ENCODE data around the gene TP53RK.
A peak's percentile ranks its signal among the peaks of the same experiment; 100 is the strongest.

The TP53RK gene

DNA sequence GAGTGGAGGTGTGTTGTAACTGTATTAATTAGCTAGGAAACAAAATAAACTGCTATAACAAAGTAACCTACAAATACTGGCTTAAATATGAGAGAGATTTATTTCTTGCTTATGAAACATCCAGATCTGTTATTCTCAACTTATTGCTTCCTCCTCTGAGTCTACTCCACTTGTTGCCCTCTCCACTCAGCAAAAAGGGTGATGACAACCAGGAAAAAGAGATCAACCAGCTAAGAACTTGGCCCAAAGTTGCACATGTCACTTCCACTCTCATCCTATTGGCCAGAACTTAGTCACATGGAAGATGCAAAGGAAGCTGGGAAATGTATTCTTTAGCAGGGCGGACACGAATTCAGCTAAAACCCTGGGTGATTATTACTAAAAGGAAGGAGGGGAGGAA, 5.2 kb upstream of the TP53RK start:
- Histone ChIP-seq H3K4me1 (ENCODE audit: control insufficient read depth, low read depth, low read length) (peaks cover 3% of the 10 kb centered on the region), H3K9me3 (ENCODE audit: control insufficient read depth, low read depth, low read length) (no peaks in the 10 kb centered on the region), H3K9ac (ENCODE audit: low read length) (no peak overlapping the region), H3K27ac (ENCODE audit: low read length) (no peak overlapping the region), H3K27me3 (ENCODE audit: control insufficient read depth, insufficient read depth, low read length) (no peaks in the 10 kb centered on the region), H3K4me3 (ENCODE audit: low read length) (no peak overlapping the region), H3K36me3 (ENCODE audit: control insufficient read depth, low read depth, low read length) (no peaks in the 10 kb centered on the region)

DNA sequence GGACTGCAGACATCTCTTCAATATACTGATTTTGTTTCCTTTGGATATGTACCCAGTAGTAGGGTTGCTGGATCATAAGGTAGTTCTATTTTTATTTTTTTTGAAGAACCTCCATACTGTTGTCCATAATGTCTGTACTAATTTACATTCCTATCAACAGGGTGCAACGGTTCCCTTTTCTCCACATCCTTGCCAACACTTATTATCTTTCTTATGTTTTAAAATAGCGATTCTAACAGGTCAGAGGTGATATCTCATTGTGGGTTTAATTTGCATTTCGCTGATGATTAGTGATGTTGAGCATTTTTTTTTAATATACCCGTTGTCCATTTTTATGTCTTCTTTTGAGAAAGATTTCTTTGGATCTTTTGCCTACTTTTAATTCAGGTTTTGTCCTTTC, 2.0 kb upstream of the TP53RK start:
- H3K36me3 ChIP-seq (ENCODE audit: control insufficient read depth, low read depth, low read length), result peaks cover 8% of the 10 kb centered on the region
- H3K4me1 ChIP-seq (ENCODE audit: control insufficient read depth, low read depth, low read length), result peaks cover 8% of the 10 kb centered on the region
- no peaks in the 10 kb centered on the region for H3K27me3 ChIP-seq (ENCODE audit: control insufficient read depth, insufficient read depth, low read length)
- H3K9ac ChIP-seq (ENCODE audit: low read length), result no peak overlapping the region
- H3K9me3 ChIP-seq (ENCODE audit: control insufficient read depth, low read depth, low read length), result no peaks in the 10 kb centered on the region
- no peak overlapping the region for H3K27ac ChIP-seq (ENCODE audit: low read length)
- no peak overlapping the region for H3K4me3 ChIP-seq (ENCODE audit: low read length)

DNA sequence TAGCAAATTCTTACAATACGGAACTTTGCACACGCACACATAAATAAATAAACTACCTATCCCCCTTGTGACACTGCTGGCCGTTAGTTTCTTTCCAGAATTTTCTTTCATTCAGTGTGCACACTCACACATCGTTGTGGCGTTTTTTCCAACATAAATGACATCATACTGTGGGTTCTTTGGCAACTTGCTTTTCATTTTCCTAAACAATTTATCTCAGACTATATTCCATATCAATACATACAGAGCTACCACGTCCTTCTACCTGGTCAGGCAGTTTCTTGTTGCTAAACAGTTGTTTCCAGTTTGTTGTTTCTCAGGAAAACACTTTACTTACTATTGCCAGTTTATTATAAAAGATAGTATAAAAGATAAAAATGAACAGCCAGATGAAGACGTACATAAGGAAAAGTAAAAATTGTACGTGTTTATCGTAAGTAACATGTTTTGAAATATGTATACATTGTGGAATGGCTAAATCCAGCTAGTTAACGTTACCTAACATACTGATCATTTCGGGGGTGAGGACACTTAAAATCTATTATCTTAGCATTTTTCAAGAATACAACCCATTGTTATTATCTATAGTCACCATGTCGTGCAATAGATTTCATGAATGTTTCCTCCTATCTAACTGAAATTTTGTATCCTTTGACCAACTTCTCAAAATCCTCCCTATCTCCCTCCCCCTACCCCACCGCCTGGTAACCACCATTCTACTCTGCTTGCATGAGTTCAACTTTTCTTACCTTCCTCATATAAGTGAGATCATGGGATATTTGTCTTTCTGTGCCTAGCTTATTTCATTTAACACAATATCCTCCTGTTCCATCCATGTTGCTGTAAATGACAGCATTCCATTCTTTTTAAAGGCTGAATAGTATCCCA, 1.2 kb upstream of the TP53RK start:
- no peak overlapping the region for H3K27ac ChIP-seq (ENCODE audit: low read length)
- no peaks in the 10 kb centered on the region for H3K9me3 ChIP-seq (ENCODE audit: control insufficient read depth, low read depth, low read length)
- H3K9ac ChIP-seq (ENCODE audit: low read length), result peak overlapping the region; percentile 55
- H3K27me3 ChIP-seq (ENCODE audit: control insufficient read depth, insufficient read depth, low read length), result no peaks in the 10 kb centered on the region
- H3K4me3 ChIP-seq (ENCODE audit: low read length), result peak overlapping the region; percentile 61
- peaks cover 8% of the 10 kb centered on the region for H3K4me1 ChIP-seq (ENCODE audit: control insufficient read depth, low read depth, low read length)
- peaks cover 13% of the 10 kb centered on the region for H3K36me3 ChIP-seq (ENCODE audit: control insufficient read depth, low read depth, low read length)

DNA sequence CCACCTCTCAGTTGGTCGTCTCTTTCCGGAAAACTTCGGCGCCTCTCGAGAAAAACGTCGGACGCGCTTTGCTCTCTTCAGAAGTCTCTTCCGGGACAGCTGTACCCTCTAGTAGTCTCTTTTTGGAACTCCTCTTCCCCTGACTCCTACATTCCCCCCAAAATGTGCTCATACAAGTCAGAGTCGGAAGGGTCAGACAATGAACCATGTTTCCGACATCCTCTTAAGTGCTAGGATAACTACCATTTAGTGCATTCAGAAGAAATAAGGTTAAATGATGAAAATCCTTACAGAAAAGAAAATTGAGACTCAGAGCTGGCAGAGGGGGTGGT, 476 bp upstream of the TP53RK start:
- Histone ChIP-seq H3K9me3 (ENCODE audit: control insufficient read depth, low read depth, low read length) (no peaks in the 10 kb centered on the region), H3K36me3 (ENCODE audit: control insufficient read depth, low read depth, low read length) (peaks cover 13% of the 10 kb centered on the region), H3K4me3 (ENCODE audit: low read length) (peak overlapping the region; percentile 61), H3K27ac (ENCODE audit: low read length) (no peak overlapping the region), H3K27me3 (ENCODE audit: control insufficient read depth, insufficient read depth, low read length) (no peaks in the 10 kb centered on the region), H3K9ac (ENCODE audit: low read length) (peak overlapping the region; percentile 55), H3K4me1 (ENCODE audit: control insufficient read depth, low read depth, low read length) (peaks cover 8% of the 10 kb centered on the region)

DNA sequence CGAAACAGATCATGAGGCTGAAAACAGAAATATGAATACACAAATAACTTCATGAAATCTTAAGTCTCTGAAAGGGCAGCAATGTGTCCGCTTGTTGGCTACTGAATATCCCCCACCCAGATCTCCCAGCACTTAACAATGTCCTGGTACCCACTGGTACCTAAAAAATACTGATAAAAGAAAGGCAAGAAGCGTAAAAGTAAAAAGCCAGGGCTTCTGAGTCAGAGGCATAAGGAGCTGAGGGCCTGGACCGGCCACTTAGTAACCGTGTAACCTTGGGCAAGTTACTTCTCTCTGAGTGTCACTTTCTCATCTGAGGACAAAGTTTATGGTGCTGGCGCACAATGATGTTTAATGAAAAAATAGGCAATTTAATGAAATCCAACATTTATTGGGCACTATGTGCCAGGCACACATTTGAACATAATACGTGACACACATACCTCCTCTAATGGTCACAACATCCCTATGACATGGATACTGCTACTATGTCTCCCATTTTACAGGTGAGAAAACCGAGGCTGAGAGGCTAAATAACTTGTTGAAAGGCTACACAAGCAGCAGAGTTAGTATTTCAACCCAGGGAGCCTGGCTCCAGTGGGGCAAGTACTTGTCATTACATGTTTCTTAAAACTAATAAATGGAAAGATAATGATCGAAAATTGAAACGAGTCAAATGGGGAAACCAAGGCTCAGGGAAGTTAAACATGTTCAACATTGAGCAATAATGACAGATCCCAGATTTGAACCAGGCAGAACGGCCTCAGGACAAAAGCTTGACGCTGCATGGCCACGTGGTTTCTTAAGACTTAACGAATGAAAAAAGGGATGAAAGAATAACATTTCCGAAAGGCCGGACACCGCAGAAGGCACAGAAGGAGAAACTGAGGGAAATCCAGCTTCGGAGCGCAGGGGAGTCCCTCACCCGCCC, 828 bp downstream of the TP53RK start:
- peaks cover 11% of the 10 kb centered on the region for H3K4me1 ChIP-seq (ENCODE audit: control insufficient read depth, low read depth, low read length)
- peak overlapping the region; percentile 26 for H3K27ac ChIP-seq (ENCODE audit: low read length)

DNA sequence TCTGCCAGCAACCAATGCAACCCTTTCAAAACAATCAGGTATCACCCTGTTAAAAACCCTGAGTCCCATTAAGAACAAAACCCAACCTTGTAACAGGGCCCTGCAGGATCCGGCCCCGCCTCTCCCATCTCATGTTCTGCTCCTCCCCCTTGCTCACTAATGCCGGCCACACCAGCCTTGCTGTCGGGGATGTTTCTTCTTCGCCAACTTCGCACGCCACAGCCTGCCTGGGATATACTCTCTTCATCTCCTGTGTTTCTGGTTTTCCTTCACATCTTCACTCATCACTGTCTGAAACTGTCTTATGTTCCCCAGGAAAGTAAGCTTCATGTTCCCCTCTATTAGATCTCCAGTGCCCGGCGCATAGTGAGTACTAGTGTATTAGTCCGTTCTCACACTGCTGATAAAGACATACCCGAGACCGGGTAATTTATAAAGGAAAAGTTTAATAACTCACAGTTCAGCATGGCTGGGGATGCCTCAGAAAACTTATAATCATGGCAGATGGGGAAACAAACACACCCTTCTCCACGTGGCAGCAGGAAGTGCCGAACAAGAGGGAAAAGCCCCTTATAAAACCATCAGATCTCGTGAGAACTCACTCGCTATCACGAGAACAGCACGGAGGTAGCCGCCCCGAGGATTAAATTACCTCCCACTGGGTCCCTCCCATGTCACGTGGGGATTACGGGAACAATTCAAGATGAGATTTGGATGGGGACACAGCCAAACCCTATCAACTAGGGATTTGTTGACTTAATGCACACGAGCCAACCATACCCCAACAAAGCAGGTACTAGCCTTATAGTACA, 5.1 kb downstream of the TP53RK start:
- H3K27ac ChIP-seq (ENCODE audit: low read length), result peak overlapping the region; percentile 62

More for the DNA sequence above, 828 bp downstream of the TP53RK start:
- peak overlapping the region; percentile 86 for H3K4me3 ChIP-seq (ENCODE audit: low read length)
- peaks cover 13% of the 10 kb centered on the region for H3K36me3 ChIP-seq (ENCODE audit: control insufficient read depth, low read depth, low read length)
- no peaks in the 10 kb centered on the region for H3K27me3 ChIP-seq (ENCODE audit: control insufficient read depth, insufficient read depth, low read length)
- H3K9ac ChIP-seq (ENCODE audit: low read length), result peak overlapping the region; percentile 91
- H3K9me3 ChIP-seq (ENCODE audit: control insufficient read depth, low read depth, low read length), result no peaks in the 10 kb centered on the region

DNA sequence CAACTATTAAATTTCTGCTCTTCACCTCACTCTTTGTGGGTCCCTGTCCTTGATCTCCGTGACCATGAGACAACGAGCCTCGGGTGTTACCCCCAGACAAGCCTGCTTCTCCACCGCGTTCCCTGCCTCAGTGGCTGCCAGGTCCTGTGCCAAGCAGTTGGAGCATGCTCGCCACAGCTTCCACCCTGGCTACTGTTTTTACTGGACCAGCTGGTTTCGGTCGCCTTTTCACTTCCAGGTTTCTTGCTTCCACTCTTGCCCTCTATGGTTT, 5.6 kb downstream of the TP53RK start:
- Histone ChIP-seq H3K9me3 (ENCODE audit: control insufficient read depth, low read depth, low read length) (no peaks in the 10 kb centered on the region), H3K36me3 (ENCODE audit: control insufficient read depth, low read depth, low read length) (peaks cover 22% of the 10 kb centered on the region), H3K27me3 (ENCODE audit: control insufficient read depth, insufficient read depth, low read length) (no peaks in the 10 kb centered on the region), H3K4me1 (ENCODE audit: control insufficient read depth, low read depth, low read length) (peaks cover 27% of the 10 kb centered on the region), H3K4me3 (ENCODE audit: low read length) (peak overlapping the region; percentile 71), H3K9ac (ENCODE audit: low read length) (peak overlapping the region; percentile 78), H3K27ac (ENCODE audit: low read length) (no peak overlapping the region)

More for the DNA sequence above, 5.1 kb downstream of the TP53RK start:
- Histone ChIP-seq H3K27me3 (ENCODE audit: control insufficient read depth, insufficient read depth, low read length) (no peaks in the 10 kb centered on the region), H3K36me3 (ENCODE audit: control insufficient read depth, low read depth, low read length) (peaks cover 22% of the 10 kb centered on the region), H3K9ac (ENCODE audit: low read length) (peak overlapping the region; percentile 78), H3K4me1 (ENCODE audit: control insufficient read depth, low read depth, low read length) (peaks cover 27% of the 10 kb centered on the region), H3K9me3 (ENCODE audit: control insufficient read depth, low read depth, low read length) (no peaks in the 10 kb centered on the region), H3K4me3 (ENCODE audit: low read length) (peak overlapping the region; percentile 71)

DNA sequence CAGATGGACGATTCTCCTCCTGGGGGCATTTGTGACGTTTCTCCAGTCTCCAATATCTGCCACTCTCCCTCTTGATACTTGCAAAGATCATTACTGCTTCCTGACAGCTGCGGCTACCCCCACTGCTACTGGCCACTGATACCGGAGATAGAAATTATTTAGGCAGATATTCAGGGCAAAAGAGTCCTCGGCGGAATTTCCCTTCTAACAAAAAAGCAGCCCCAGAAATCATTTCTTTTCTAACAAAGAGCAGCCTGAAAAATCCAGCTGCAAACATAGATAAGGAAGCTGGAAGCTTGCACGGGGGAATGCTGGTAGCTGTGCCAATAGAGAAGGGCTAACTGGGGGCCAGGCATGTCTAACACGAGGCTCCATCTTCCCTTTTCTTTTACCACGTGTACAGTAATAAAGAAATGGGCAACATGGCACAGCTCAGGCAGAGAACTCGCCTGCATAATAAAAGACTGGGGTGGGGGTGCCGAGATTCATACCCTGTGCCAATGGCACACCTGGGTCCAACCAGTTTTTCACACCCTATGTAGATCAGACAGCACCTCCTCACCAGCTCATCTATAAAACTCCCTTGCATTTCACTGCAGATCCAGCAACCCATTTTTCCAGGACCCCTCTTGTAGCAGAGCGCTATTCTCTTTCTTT, 6.1 kb downstream of the TP53RK start:
- H3K36me3 ChIP-seq (ENCODE audit: control insufficient read depth, low read depth, low read length), result peaks cover 22% of the 10 kb centered on the region
- no peak overlapping the region for H3K27ac ChIP-seq (ENCODE audit: low read length)
- H3K9ac ChIP-seq (ENCODE audit: low read length), result peak overlapping the region; percentile 78
- H3K27me3 ChIP-seq (ENCODE audit: control insufficient read depth, insufficient read depth, low read length), result no peaks in the 10 kb centered on the region
- no peaks in the 10 kb centered on the region for H3K9me3 ChIP-seq (ENCODE audit: control insufficient read depth, low read depth, low read length)
- H3K4me1 ChIP-seq (ENCODE audit: control insufficient read depth, low read depth, low read length), result peaks cover 27% of the 10 kb centered on the region
- H3K4me3 ChIP-seq (ENCODE audit: low read length), result peak overlapping the region; percentile 71

DNA sequence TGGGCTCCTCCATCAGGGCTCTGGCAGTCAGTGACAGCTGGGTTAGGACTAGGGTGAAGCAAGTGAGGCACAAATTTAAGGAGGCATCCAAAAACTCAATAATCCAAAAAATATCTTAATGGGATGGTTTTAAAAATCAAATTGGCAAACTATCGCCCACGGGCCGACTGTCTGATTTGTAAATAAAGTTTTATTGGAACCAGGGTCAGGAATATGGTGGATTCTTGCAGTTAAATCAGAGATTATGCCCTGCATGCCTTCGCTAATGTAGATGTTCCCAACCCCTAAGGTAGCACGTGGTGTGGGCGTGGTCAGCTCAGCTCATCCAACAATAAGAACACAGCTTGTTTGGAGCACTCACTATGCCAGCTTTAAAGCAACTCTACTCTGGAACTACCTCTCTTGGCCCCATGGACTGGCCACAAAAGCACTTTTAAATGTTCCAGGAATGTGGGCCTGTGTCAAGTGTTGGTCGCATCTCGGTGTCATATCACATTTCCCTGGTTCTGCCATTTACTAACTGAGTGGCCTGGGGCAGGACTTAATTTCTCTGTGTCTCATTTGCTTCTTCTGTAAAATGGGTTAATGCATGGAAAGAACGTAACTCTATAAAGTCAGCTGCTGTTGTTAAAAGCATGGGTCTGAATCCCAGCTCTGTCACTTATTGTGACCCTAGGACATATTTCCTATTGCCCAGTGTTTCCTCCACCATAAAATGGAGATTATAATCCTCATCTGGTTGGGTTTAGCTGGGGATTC, 7.0 kb downstream of the TP53RK start:
- peaks cover 22% of the 10 kb centered on the region for H3K36me3 ChIP-seq (ENCODE audit: control insufficient read depth, low read depth, low read length)
- no peaks in the 10 kb centered on the region for H3K27me3 ChIP-seq (ENCODE audit: control insufficient read depth, insufficient read depth, low read length)
- no peak overlapping the region for H3K9ac ChIP-seq (ENCODE audit: low read length)
- H3K4me3 ChIP-seq (ENCODE audit: low read length), result no peak overlapping the region
- peaks cover 22% of the 10 kb centered on the region for H3K4me1 ChIP-seq (ENCODE audit: control insufficient read depth, low read depth, low read length)
- no peak overlapping the region for H3K27ac ChIP-seq (ENCODE audit: low read length)
- no peaks in the 10 kb centered on the region for H3K9me3 ChIP-seq (ENCODE audit: control insufficient read depth, low read depth, low read length)

DNA sequence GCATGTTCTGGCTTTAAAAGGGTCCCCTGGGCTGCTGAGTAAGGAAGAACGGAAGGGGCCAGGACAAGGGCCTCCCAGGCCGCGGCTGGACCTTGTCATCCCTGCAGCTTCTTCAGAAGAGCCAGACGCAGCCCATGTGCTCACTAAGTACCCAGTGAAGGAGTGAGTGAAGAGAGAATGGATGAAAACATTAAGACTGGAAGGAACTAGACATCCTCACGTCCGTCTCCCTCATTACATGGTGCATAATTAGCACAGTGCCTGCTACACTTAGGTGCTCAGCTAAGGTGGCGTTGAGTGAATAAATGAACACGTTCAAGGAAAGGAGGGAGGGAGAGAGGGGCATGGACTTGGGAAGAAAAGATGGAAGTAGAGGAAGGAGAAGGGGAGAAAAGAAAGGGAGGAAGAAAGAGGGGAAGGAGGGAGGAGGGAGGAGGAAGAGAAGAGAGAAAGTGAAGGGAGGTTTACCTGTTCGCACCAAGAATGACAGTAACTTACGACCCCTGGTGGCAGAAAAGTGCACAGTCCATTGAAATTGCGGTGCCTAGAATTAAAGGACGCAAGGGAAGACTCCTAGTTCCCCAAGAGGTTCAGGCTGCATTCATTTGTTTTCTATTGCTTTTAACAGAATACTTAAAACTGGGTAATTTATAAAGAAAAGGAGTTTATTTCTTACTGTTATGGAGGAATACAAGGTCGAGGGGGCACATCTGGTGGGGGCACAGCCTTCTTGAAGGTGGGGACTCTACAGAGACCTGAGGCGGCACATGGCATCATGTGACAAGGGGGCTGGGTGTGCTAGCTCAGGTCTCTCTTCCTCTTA, 8.0 kb downstream of the TP53RK start:
- Histone ChIP-seq H3K4me3 (ENCODE audit: low read length) (no peak overlapping the region), H3K36me3 (ENCODE audit: control insufficient read depth, low read depth, low read length) (peaks cover 15% of the 10 kb centered on the region), H3K27me3 (ENCODE audit: control insufficient read depth, insufficient read depth, low read length) (no peaks in the 10 kb centered on the region)

More for the DNA sequence above, 8.0 kb downstream of the TP53RK start:
- Histone ChIP-seq H3K9ac (ENCODE audit: low read length) (no peak overlapping the region), H3K4me1 (ENCODE audit: control insufficient read depth, low read depth, low read length) (peaks cover 22% of the 10 kb centered on the region), H3K9me3 (ENCODE audit: control insufficient read depth, low read depth, low read length) (no peaks in the 10 kb centered on the region), H3K27ac (ENCODE audit: low read length) (no peak overlapping the region)
